SK-N-SH (cell line): ENCODE measurements around the gene GLA.

Source experiments
- GABPA ChIP-seq: IDR thresholded peaks from 2 replicates; pipeline ENCODE4 v1.4.0; 2012; ENCODE audit warnings: low read depth, mild to moderate bottlenecking
- RXRA ChIP-seq: IDR thresholded peaks from 2 replicates; pipeline ENCODE4 v1.4.0; 2012; ENCODE audit warnings: low read depth, mild to moderate bottlenecking, borderline replicate concordance
- TCF12 ChIP-seq: IDR thresholded peaks from 2 replicates; pipeline ENCODE4 v1.4.0; 2012
- TF ChIP-seq, protein P1 (sequence below): fragments of 200-600 bp; sonication (generic); IDR thresholded peaks from 2 replicates; pipeline ENCODE4 v1.6.1; 2017; ENCODE audit warnings: antibody characterized with exemption, mild to moderate bottlenecking, moderate library complexity

DNA sequence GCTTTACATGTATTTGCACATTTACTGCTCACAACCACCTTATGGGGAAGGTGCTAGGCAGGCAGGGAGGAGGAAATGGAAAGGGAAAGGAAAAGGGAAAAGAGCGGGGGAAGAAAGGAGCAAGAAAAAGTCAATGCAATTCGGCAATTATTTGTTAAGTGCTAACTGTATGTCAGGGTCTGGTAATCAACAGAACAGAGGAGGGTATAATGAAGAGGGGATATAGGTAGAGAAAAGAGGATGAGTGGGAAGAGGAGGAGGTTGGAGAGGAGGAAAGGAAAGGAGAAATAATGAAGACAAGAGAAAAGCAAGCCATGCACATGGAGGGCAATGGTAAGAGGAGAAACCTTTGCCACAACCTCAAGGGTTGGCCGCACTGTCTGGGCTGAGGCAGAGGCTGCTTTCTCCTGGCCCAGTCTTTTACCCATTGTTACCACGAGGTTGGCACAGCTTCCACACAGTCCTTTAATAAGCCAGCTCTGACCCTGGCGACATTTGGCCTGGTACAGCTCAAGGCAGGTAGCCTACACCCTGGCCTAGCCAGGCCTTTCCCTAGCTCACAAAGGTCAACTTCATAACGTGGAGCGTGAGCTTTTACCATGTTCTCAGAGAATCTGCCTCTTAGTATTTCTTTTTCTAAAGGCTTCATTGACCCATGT is 22.6 kb downstream of the GLA start:
- TF ChIP-seq, protein P1, sequence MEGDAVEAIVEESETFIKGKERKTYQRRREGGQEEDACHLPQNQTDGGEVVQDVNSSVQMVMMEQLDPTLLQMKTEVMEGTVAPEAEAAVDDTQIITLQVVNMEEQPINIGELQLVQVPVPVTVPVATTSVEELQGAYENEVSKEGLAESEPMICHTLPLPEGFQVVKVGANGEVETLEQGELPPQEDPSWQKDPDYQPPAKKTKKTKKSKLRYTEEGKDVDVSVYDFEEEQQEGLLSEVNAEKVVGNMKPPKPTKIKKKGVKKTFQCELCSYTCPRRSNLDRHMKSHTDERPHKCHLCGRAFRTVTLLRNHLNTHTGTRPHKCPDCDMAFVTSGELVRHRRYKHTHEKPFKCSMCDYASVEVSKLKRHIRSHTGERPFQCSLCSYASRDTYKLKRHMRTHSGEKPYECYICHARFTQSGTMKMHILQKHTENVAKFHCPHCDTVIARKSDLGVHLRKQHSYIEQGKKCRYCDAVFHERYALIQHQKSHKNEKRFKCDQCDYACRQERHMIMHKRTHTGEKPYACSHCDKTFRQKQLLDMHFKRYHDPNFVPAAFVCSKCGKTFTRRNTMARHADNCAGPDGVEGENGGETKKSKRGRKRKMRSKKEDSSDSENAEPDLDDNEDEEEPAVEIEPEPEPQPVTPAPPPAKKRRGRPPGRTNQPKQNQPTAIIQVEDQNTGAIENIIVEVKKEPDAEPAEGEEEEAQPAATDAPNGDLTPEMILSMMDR = no peak
- TF ChIP-seq RXRA (no peak), GABPA (no peak), TCF12 (no peak)
